ENCODE data around the gene MPHOSPH8.
"Not testable (repeated sequence)": the region's sequence is repeated elsewhere in the genome, so short reads cannot be mapped to it uniquely, and the experiment has no call there.

The MPHOSPH8 gene

DNA sequence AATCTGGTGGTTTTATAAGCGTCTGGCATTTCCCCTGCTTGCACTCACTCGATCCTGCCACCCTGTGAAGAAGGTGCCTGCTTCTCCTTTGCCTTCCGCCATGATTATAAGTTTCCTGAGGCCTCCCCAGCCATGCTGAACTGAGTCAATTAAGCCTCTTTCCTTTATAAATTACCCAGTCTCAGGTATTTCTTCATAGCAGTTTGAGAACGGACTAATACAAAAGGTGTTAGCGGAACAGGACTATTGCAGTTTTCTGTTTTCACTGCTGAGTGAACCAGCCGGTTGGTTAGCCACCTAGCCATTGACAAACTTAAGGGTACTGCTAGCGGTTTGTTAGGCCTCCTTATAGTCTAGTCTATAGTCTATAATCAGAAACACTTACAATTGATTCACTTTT, 2.5 kb downstream of the MPHOSPH8 start:
- not testable (repeated sequence) for DNase-seq

DNA sequence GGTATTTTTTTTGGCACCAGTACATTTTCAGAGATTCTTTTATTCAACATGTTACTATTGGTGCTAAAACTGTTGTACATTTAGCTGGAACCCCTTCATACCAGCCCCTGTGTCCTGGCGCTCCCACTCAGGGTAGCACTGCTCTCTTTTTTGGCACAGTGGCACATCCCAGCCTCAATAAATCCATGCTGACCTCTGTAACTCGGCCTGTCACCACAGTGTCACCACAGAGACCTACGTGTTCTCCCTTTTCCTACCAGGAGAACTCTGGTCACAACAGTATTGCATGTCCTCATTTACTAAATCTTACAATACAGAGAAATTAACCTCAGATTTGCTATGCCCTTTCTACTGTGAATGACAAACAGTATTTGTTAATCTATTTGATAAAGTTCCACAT, 10.2 kb downstream of the MPHOSPH8 start:
- DNase-seq = no peak

DNA sequence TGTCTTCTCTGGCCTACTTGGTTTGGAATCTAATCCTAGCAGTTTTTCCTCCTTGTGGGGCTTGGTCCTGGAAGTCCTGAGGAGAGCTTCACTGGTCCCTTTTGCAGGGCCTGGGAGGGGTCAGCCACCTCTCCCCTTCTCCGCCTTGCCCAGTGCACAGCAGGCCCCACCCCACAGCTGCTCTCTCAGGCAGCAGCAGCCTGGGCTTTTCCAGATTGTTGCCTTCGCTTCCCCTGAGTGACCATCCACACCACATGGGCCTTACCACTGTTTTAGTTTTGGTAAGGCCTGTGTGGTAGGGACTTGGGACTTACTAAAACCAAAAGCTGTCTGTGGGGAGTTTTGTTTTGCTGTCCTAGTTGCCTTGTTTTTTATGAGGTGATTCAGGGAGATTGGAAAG, 11.5 kb downstream of the MPHOSPH8 start:
- no peak for DNase-seq

DNA sequence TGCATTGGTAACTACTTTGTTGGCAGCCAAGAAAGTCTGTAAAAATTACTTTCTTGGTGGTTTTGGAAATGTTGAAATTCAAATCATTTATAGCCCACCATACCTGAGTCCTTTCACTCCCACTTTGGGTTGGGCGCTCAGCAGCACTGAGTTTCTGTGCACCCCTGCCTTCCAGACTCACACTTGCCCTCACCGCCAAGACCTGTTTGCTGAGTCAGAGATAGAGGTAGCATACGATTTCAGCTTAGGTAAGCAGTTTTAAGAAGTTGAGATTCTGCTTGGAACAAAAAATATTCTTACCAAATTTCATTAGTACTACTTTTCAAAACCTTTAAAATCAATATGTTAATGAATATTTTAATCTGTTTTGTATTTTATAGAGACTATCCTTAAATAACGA, 12.6 kb downstream of the MPHOSPH8 start:
- no peak for DNase-seq

DNA sequence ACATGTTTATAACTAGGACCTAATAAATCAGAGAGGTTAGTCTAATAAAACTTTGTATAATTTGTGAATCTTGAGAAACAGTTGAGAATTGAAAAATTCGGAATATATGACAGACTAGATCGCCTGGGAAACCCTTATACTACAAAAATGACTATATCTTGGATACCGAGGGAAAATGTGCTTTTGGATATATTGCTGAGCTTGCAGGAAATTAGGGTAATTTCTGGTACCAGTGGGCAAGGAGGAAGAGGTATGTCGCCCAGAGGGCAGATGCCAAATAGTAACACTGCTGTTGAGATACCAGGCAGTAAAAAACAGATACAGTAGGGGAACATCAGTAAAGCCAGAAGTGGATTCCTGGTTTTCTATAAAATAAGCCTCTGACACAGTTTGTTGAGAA, 17.3 kb downstream of the MPHOSPH8 start:
- DNase-seq = no peak

DNA sequence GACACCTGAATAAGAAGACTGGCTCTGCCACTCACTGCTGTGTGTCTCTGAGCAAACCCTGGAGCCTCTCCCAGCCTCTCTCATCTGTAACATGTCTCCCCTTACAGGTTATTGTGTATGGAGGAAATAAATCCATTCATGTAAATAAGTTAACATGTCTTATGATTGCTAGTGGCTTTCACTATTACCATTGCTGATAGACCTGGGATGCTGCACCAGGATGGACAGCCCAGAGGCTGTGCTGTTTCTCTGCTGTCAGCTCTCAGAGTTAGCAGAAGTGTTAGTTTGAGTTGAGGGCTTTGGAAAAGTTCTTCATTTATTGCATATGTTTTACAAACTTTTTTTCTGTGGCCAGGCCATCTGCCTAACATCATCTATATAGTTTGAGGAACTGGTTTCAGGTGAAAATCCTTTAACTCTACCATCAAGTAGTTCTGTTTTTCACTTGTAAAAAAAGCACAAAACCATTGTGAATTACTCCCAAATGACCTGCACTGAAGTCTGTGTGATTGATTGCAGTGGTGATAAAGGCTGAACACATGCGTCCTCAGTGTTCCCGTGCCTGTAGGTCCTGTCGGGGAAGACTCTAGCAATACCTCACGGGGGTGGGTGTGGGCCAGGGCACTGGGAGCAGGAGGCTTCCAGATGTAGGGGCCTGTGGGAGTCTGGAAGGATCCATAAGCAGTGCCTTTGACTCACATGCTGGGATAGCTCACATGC, 24.6 kb downstream of the MPHOSPH8 start:
- DNase-seq = no peak

DNA sequence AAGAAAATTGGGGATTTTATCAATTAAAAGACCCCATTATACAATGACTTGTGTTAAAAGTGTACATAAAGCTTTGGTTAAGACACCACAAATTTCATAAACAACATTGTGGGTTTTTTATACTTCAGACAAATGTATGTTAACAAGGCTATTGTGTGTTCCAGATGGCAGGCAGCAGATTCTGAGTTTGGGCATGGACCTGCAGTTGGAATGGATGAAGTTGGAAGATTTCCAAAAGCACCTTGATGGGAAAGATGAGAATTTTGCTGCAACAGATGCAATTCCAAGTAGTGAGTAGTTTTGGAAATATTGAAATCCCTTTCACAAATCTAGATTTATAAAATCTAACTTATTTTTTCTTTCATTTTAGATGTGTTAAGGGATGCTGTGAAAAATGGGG, 25.4 kb downstream of the MPHOSPH8 start:
- DNase-seq = no peak

DNA sequence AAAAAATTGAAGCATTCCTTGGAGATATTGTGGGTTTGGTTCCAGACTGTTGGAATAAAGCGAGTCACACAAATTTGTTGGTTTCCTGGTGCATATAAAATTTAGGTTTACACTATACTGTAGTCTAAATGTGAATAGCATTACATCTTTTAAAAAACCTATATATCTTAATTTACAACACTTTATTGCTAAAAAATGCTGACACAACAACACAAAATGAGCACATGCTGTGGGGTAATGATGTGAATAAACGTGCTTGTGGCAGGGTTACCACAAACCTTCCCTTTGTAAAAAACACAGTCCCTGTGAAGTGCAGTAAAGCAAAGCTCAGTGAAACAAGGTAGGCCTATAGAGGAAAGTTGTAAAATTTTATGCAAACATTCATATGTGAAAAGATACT, 27.7 kb downstream of the MPHOSPH8 start:
- DNase-seq = no peak

DNA sequence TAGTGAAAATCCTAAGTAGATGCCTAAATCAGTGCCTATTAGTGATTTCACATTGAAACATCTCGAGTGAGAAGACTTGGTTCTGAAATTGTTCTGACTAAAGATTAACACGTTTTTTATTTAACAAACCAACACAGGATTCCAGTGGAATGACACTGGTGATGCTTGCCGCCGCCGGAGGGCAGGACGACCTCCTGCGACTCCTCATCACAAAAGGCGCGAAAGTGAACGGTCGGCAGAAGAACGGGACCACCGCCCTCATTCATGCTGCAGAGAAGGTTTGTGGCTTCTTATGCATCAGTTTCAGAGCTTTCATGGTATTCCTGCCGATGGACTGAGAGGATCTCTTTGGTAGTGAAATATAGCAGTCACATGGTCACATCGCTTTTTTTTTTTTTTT, 28.1 kb downstream of the MPHOSPH8 start:
- no peak for DNase-seq

DNA sequence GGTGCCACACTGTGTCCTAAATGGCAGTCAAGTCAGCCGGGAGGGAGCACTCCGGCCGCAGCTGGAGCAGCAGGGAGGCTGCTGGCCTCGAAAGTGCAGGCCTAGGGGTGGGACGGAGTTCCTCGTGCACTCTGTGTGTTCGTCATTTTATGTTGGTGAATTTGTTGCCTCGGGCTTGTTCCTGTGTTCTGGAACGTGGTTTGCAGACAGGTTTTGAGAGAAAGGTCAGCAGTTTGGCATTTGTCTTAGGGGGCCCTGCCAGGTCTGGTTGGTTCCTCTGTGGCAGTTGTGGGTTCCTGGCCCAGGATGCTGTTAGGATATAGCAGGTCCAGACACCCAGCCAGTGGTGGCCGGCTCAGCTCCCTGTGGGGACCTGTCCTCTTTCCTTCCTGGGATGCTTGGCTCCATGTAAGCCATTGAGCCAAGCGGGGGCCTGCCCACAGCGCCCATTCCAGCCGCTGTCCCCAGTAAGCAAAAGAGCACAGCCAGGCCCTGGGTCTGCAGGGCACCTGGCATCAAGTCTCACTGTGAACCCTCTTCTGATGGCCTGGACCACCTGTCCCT, 30.0 kb downstream of the MPHOSPH8 start:
- DNase-seq = no peak

DNA sequence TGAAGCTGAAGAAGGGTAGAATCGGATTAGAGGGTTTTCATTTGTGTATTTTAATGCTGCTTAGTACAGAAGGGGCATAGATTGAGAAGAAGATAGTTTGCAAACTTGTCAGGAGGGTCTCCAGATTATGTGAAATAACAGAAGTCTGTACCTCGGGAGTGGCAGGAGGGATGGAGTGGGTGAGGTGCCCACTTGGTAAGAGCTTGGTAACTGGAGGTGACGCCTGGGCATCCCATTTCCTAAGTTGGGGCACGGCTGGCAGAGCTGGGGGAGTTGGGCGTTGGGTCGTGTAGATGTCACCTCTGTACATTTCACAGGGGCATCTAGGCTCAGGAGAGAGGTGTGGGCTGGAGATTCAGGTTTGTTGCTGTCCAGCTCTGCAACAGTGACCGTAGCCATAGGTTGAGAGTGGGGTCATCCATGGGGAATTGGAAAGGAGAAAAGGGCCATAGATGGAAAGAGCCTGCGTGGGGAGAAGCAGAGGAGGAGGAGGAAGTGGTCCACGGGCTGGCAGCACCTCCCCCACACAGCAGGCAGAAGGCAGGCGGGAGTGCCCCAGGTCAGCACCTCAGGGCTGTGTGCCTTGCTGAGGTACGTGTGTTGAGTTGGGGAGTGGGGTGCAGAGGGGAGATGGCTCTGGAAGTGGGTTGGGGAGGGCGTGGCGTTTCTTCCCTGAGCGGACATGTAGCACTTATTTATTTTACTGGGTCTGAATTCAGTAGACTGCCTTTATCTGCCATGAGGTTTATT, 31.2 kb downstream of the MPHOSPH8 start:
- DNase-seq = no peak

DNA sequence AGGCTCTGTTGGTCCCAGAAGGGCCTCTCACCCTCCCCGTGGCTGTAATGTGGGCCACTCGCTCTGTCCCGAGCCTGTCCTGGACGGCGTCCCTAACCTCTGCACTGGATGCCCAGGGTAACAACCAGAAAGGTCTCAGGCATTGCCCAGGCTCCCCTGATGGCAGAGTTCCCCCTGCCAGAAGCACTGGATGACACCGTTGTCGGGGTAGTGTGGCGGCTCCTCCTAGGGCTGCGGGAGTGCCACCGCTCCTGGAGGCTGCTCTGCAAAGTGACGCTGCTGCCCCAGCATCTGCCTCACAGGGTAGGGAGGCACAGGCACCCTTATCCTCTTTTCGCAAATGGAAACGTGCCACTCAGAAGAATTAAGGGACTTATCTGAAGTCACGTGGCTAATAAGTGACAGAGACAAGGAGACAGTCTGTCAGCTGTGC, 32.0 kb downstream of the MPHOSPH8 start:
- DNase-seq = no peak

DNA sequence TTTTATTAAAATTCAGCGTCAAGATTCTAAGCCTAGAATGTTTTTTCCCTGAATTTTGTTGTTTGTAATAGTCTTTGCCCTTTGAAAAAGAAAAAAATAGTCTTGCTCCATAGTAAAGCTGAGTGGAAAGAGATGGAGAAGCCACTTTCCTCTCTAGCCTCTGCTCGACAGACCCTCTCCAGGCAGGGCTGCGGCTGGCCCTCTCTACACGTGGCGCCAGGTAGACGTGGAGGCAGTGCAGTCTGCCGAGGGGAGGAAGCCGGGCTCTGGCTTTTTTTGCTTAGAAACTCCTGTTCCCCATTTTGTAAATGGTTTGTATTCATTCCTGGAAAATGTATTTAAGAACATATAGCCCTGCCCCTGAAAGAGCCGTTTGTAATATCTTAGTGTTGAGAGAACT, 35.3 kb downstream of the MPHOSPH8 start:
- DNase-seq = no peak

DNA sequence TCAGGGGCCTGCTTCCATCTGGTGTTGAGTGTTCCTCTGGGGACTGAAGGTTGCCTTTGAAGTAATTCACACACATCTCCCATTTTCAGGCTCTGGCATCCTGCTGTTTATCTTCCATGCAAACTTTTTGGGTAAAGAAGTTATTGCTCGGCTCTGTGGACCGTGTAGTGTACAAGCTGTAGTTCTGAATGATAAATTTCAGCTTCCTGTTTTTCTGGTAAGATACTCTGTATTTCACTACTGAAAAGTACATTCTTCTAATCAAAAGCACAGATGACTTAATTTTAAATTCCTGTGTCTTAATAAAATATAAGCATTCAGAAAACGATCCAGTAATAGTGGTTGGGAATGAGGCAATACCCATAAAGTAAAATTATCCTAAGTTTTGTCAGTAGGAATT, 36.7 kb downstream of the MPHOSPH8 start:
- DNase-seq = no peak

DNA sequence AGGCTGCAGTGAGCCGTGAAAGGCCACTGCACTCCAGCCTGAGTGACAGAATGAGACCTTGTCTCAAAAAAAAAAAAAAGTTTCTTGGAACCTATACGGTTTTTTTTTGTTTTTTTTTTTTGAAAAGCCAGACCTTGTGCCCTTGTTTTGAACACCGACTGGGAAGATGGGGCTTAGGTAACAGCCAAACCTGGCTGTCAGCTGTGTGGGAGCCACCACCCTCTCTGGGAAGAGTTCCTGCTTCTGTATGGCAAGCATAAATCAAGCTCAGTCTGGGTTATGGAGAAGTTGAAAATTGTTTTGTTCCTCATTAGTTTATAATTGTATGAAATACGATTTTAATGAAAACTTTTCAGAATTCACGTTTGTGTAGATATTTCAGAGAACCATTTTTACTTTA, 39.5 kb downstream of the MPHOSPH8 start:
- DNase-seq = no peak

DNA sequence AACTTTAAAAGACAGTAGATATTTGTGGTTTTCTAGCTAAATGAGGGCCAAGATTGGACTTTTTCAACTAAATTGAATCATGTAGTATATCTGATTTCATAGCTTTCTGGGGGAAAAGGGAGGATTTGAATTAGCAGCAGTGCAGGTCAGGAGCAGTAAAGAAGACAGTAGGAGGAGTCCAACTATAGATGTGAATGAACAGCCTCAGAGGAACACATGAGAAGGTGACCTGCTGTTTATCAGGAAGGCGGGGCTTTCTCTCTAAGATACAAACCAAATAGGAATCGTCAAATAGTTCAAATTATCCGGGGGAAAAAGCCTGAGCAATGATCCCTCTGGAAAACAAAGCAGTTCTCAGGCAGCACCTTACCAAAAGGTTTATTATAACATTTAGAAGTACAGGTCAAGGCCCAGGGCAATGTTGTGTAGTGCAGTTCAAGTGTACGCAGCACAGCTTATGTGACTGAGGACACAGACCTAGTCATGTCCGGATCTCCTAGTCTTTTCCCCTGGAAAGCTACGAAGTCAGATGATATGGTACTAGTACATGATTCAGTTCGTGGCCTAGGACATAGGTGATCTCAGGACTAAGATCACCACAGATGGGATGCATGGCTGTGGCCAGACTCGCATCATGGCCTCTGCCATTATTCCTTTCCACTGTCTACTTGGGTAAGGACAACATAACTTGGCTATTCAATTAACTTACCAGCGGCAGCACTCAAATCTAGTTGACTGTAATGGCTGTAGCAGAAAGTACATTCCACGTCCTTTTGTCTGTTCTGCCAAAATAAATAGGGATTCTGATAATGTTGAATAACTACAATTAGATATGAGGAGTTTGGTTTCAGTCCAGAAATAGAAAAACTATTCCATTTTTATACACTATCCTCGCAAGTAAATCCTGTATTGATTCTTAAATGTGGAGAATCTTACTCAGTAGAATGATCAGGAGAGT, 40.3 kb downstream of the MPHOSPH8 start:
- DNase-seq = no peak

DNA sequence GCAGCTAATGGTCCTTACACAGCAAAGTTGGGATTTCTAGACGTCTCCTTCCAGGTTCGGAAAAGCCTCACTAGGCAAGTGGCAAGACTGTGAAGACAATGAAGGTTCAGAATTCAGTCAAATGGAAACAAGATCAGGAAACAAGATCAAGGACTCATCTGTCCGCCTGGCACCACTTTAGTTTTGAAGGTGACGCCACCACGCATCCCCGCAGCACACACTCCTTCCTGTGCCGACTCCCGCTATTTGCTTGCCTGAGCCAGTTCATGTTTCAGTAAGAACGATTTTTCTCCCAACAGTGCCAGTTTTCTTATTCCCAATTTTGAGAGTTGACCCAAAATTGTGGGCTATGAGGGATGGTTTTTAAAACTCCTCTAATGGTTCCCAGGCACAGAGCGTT, 41.4 kb downstream of the MPHOSPH8 start:
- no peak for DNase-seq

DNA sequence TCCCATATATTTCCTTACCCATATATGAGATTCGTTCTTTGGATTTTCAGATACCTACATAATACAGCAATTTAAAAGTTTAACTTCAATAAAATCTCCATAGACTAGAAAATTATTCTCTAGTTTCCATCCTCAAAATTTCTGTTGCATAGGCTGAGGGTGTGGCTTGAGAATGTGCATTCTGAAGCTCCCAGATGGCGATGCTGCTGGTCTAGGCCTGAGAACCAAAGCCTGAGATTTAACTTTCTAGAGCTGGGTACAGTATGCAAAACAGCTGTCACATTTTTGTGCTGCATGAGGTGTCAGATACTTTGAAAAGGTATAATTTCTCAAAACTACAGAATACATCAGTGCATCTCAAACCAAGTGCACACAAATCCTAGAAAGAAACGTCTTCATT, 42.7 kb downstream of the MPHOSPH8 start:
- no peak for DNase-seq

DNA sequence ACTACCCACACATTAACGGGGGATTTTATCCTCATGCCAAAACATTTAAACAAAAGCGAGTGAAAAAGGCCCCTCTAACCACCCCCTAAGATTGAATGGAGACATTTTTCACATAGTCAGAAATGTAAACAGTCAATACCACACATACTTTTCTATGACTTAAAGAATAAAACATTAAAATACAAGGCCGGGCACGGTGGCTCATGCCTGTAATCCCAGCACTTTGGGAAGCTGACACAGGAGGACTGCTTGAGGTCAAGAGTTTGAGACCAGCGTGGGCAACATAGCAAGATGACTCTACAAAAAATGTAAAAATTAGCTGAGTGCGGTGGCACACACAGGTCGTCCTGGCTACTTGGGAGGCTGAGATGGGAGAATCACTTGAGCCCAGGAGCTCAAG, 47.3 kb downstream of the MPHOSPH8 start:
- peak; percentile 46 for DNase-seq

DNA sequence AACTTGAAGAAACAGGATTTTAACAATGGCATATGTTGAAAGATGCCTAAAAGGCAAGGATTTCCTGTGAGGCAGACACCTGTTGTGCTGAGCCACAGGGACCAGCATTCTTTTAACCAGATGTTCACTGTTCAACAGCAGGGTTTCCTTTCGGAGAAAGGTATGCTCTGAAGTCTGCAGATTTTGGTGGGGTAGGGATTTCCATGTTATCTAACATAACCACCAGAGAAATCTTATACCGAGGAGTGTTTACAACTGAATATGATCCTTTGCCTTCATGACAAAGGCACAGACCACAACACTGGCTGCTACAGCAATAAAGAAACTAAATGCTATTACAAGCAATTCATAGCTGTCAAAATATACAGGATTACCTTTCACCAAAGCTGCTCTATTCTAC, 48.1 kb downstream of the MPHOSPH8 start:
- no peak for DNase-seq

DNA sequence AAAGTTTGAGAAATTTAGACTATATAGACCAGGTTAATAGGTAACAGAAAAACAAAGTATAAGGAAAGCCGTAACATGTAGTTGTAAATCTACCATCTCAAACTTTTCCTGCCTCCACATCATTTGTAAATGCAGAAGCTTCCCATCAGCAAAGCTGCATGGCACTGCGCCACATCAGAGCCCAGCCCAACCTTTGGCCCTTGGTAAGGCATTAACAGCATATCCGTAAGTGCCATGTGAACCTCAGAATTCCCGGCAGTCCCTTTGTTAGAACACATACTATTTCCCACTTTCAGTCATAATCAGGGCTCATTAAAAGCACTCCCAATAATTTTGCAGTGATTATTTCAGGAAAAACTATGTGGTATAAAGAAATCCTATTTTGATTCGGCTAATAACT, 51.6 kb downstream of the MPHOSPH8 start:
- DNase-seq = no peak

DNA sequence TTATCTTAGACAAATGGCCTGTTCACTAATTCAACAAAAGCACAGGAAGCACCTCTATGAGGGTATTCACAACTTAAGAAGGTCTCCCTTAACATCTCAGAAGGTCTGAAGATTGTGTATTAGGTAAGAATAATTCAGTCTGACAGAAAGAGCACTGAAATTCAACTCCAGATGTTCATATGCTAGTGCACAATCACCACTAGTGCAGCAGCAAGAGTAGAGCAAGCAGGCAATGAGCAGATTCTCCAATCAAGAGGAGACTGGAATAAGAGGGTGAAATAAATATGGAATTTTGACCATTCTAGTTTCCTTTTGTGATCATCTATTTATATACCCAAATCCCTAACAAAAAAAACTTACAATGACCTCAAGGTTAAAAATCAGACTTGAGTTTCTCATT, 52.0 kb downstream of the MPHOSPH8 start:
- DNase-seq = no peak

DNA sequence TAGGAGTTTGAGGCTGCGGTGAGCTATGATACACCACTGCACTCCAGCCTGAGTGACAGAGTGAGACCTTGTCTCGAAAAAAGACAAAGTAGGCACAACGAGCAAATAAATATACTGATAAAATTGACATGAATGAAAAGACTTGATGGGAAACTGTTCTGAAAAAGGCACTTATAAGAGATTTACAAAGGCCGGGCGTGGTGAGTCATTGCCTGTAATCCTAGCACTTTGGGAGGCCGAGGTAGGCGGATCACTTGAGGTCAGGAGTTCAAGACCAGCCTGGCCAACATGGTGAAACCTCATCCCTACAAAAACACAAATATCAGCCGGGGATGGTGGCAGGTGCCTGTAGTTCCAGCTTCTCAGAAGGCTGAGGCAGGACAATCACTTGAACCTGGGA, 58.0 kb downstream of the MPHOSPH8 start:
- peak; percentile 11 for DNase-seq

All from fibroblast of skin of right biceps (primary cell).